ENCODE data around the gene MYL7.

Gene MYL7

GRCh38 chr7:44145969-44146911 is 5.1 kb upstream of the MYL7 start (continued):
- no peak for TF ChIP-seq CSRNP3 (CRISPR knock-in tag; IDR thresholded peaks at IDR 0.05)
- TF ChIP-seq ZFP3 (CRISPR knock-in tag; IDR thresholded peaks at IDR 0.05), result no peak

DNA sequence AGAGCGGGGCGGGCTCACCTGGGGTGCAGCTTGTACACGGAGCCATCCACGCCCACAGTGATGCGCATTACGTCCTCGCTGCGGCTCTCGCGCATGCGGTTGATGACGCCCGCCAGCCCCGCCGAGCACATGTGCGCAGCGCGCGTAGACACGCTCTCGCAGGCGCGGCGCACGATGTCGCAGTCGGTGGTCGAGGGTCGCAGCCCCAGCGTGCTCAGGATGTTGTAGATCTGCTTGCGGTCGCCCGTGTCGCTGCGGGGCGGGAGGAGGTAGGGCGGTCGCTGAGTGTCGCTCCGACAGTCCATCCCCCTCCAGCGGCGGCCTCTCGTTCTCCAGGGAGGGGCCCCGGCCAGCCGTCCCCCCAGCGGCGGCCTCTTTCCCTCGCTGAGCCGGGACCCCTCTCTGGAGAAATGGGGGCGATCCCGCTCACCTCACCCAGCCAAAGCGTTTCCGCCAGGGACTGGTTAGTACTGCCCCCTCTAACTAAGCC is 4.4 kb upstream of the MYL7 start:
- peak; percentile 4; the same call in 2 of the 3 replicates for ATAC-seq
- TF ChIP-seq PPARA (CRISPR knock-in tag; IDR thresholded peaks at IDR 0.05; ENCODE audit: borderline replicate concordance) (no peak), CSRNP3 (CRISPR knock-in tag; IDR thresholded peaks at IDR 0.05) (no peak), ZNF8 (CRISPR knock-in tag; IDR thresholded peaks at IDR 0.05) (no peak), TOX (CRISPR knock-in tag; IDR thresholded peaks at IDR 0.05; ENCODE audit: borderline replicate concordance) (no peak)
- TF ChIP-seq, protein P1, sequence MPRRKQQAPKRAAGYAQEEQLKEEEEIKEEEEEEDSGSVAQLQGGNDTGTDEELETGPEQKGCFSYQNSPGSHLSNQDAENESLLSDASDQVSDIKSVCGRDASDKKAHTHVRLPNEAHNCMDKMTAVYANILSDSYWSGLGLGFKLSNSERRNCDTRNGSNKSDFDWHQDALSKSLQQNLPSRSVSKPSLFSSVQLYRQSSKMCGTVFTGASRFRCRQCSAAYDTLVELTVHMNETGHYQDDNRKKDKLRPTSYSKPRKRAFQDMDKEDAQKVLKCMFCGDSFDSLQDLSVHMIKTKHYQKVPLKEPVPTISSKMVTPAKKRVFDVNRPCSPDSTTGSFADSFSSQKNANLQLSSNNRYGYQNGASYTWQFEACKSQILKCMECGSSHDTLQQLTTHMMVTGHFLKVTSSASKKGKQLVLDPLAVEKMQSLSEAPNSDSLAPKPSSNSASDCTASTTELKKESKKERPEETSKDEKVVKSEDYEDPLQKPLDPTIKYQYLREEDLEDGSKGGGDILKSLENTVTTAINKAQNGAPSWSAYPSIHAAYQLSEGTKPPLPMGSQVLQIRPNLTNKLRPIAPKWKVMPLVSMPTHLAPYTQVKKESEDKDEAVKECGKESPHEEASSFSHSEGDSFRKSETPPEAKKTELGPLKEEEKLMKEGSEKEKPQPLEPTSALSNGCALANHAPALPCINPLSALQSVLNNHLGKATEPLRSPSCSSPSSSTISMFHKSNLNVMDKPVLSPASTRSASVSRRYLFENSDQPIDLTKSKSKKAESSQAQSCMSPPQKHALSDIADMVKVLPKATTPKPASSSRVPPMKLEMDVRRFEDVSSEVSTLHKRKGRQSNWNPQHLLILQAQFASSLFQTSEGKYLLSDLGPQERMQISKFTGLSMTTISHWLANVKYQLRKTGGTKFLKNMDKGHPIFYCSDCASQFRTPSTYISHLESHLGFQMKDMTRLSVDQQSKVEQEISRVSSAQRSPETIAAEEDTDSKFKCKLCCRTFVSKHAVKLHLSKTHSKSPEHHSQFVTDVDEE (CRISPR knock-in tag; IDR thresholded peaks at IDR 0.05), result no peak
- TF ChIP-seq, protein P2, sequence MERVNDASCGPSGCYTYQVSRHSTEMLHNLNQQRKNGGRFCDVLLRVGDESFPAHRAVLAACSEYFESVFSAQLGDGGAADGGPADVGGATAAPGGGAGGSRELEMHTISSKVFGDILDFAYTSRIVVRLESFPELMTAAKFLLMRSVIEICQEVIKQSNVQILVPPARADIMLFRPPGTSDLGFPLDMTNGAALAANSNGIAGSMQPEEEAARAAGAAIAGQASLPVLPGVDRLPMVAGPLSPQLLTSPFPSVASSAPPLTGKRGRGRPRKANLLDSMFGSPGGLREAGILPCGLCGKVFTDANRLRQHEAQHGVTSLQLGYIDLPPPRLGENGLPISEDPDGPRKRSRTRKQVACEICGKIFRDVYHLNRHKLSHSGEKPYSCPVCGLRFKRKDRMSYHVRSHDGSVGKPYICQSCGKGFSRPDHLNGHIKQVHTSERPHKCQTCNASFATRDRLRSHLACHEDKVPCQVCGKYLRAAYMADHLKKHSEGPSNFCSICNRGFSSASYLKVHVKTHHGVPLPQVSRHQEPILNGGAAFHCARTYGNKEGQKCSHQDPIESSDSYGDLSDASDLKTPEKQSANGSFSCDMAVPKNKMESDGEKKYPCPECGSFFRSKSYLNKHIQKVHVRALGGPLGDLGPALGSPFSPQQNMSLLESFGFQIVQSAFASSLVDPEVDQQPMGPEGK (CRISPR knock-in tag; IDR thresholded peaks at IDR 0.05; ENCODE audit: borderline replicate concordance), result peak; percentile 32; the same call in 1 of the 2 replicates

- TF ChIP-seq PPARA (CRISPR knock-in tag; IDR thresholded peaks at IDR 0.05; ENCODE audit: borderline replicate concordance) (no peak), ZNF565 (CRISPR knock-in tag; conservative IDR thresholded peaks at IDR 0.05; ENCODE audit: low read depth) (no peak), ESRRG (CRISPR knock-in tag; IDR thresholded peaks at IDR 0.05) (no peak)
- no peak for ATAC-seq
Measured at GRCh38 chr7:44144968-44145478, 3.9 kb upstream of the MYL7 start.

DNA sequence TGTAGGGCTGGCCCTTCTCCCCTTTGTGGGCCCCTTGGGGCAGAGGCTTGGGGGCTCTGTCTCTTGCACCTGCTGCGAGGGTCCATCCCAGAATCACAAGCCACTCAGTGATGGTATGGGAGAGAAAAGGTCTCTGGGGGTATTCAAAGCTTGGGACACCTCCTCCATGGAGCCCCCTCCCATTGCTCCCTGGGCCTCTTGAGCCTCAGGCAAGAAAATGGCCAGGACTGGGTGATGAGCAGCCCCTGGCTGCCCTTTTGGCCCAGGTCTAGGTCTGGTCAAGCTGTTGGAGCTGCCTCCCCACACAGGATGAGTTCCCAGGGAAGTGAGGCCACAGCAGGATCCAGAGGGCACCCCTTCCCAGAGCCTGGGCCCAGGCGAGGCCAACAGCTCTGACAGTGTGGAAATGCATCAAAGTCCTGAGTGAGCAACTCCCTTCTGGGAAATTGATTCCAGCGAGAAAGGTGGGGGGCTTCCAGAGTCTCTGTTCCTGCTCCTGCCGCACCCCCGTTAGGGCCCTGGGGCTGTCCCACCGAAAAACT is 3.4 kb upstream of the MYL7 start:
- TF ChIP-seq PPARA (CRISPR knock-in tag; IDR thresholded peaks at IDR 0.05; ENCODE audit: borderline replicate concordance) (no peak), ESRRG (CRISPR knock-in tag; IDR thresholded peaks at IDR 0.05) (no peak), CSRNP3 (CRISPR knock-in tag; IDR thresholded peaks at IDR 0.05) (no peak), ZC3H10 (CRISPR knock-in tag; IDR thresholded peaks at IDR 0.05) (no peak), ZFP30 (CRISPR knock-in tag; IDR thresholded peaks at IDR 0.05) (no peak), OSR1 (CRISPR knock-in tag; IDR thresholded peaks at IDR 0.05) (no peak), ZNF8 (CRISPR knock-in tag; IDR thresholded peaks at IDR 0.05) (no peak), ZFP3 (CRISPR knock-in tag; IDR thresholded peaks at IDR 0.05) (no peak), CSDC2 (CRISPR knock-in tag; IDR thresholded peaks at IDR 0.05) (no peak), TOX (CRISPR knock-in tag; IDR thresholded peaks at IDR 0.05; ENCODE audit: borderline replicate concordance) (no peak), ARNTL (CRISPR knock-in tag; IDR thresholded peaks at IDR 0.05; ENCODE audit: borderline replicate concordance, low read depth) (no peak), ZNF70 (CRISPR knock-in tag; IDR thresholded peaks at IDR 0.05) (no peak), GLIS3 (CRISPR knock-in tag; IDR thresholded peaks at IDR 0.05) (no peak), SNAI2 (CRISPR knock-in tag; IDR thresholded peaks at IDR 0.05) (no peak)
- TF ChIP-seq, protein P1 (CRISPR knock-in tag; IDR thresholded peaks at IDR 0.05), result no peak
- TF ChIP-seq, protein P2 (CRISPR knock-in tag; IDR thresholded peaks at IDR 0.05; ENCODE audit: borderline replicate concordance), result no peak
- no peak for ATAC-seq

All from SK-N-SH treated with all-trans-retinoic acid at 6 μM for 48 hours (cell line).